PC-9 (cell line): Measurements from ENCODE around the gene KHK.

Experiments
- CTCF ChIP-seq: fragments of 200-600 bp; sonication (generic); conservative IDR thresholded peaks from 2 replicates; pipeline ENCODE4 v1.6.1; 2017; ENCODE audit warnings: mixed run types, antibody characterized with exemption, mild to moderate bottlenecking, moderate library complexity
- EZH2 ChIP-seq: fragments of 200-600 bp; sonication (generic); IDR thresholded peaks from 2 replicates; pipeline ENCODE4 v1.8.0; 2017; ENCODE audit warnings: antibody characterized with exemption, low read depth

GRCh38 chr2:27136751-27137150, 50.2 kb downstream of the KHK start:
- TF ChIP-seq CTCF: no peak
- no peak for TF ChIP-seq EZH2
